SU-DHL-6 (cell line): ENCODE data around the gene FAM156A.
"Not testable (repeated sequence)": the region's sequence is repeated elsewhere in the genome, so short reads cannot be mapped to it uniquely, and the experiment has no call there.

Experiments used
- EZH2phosphoT487 ChIP-seq: fragments of 200-600 bp; sonication (generic), shearing (Covaris generic); conservative IDR thresholded peaks from 2 replicates; pipeline ENCODE4 v1.6.1; 2018; ENCODE audit warnings: mild to moderate bottlenecking, antibody characterized with exemption, low read length, moderate library complexity, mixed read lengths
- TF ChIP-seq, protein P1 (sequence below): fragments of 200-600 bp; sonication (generic); IDR thresholded peaks from one replicate; pipeline ENCODE4 v1.5.1; 2017; ENCODE audit warnings: antibody characterized with exemption, mild to moderate bottlenecking, low read length, moderate library complexity; ENCODE audit not compliant: insufficient read depth, poor library complexity, severe bottlenecking

DNA sequence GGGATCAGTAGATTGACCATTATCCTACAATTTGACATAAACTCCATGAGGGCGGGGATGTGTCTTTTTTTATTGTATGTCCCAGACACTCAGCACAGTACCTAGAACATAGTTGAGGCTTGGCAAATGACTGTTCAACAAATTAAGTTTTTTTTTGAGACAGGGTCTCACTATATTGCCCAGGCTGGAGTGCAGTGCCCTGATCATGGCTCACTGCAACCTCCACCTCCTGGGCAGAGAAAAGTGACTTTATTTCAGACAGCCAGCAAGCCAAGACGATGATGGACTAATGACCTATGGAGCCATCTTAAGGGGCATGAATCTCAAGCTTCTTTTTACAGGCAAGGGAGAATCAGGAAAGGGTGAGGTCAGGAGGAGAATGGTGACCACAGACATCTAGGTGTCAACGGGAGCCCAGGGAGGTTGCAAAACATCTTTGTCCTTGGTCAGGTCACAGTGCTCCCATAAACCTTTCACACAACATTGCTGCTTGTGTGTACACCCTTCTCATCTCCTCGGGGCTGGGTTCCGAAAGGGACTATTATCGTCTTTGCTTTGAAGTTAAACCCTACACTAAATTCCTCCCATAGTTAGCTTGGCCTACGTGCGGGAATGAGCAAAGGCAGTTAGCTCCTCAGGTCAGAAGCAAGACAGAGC is 16.1 kb upstream of the FAM156A start:
- TF ChIP-seq, protein P1, sequence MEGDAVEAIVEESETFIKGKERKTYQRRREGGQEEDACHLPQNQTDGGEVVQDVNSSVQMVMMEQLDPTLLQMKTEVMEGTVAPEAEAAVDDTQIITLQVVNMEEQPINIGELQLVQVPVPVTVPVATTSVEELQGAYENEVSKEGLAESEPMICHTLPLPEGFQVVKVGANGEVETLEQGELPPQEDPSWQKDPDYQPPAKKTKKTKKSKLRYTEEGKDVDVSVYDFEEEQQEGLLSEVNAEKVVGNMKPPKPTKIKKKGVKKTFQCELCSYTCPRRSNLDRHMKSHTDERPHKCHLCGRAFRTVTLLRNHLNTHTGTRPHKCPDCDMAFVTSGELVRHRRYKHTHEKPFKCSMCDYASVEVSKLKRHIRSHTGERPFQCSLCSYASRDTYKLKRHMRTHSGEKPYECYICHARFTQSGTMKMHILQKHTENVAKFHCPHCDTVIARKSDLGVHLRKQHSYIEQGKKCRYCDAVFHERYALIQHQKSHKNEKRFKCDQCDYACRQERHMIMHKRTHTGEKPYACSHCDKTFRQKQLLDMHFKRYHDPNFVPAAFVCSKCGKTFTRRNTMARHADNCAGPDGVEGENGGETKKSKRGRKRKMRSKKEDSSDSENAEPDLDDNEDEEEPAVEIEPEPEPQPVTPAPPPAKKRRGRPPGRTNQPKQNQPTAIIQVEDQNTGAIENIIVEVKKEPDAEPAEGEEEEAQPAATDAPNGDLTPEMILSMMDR = not testable (repeated sequence)
- not testable (repeated sequence) for TF ChIP-seq EZH2phosphoT487
